Fibroblast of skin of left biceps (primary cell): Measurements from ENCODE around the gene CD37.
"Not testable (repeated sequence)": the region's sequence is repeated elsewhere in the genome, so short reads cannot be mapped to it uniquely, and the experiment has no call there.

Source experiments
- DNase-seq, 2 experiments: peaks; one replicate each; pipeline ENCODE4 v3.0.0-alpha.2; 2013; ENCODE audit warnings: low read depth in 2 of 2

CD37 gene, protein sequence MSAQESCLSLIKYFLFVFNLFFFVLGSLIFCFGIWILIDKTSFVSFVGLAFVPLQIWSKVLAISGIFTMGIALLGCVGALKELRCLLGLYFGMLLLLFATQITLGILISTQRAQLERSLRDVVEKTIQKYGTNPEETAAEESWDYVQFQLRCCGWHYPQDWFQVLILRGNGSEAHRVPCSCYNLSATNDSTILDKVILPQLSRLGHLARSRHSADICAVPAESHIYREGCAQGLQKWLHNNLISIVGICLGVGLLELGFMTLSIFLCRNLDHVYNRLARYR

DNA sequence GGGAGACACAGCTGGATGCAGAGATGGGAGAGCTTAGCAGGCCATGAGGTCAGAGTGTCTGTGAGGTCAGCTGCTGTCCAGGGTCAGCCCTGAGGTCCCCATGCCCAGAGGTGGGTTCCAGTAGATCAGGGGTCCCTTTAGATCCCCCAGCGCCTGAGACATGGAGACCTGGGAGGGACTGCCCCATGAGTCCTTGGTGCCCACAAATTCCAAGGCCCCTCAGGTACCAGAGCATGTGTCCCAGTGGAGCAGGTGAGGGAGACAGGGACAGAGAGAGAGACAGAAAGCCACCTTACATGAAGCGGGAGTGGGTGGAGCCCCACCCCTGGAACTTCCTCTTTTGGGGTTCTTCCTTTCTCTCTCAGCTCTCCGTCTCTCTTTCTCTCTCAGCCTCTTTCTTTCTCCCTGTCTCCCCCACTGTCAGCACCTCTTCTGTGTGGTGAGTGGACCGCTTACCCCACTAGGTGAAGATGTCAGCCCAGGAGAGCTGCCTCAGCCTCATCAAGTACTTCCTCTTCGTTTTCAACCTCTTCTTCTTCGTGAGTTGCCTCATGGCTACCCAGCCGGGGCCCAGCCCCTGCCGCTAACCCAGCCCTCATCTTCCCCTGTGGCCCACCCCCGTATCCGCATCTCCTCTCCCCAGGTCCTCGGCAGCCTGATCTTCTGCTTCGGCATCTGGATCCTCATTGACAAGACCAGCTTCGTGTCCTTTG, at the start of gene CD37:
Gene CD37, plus strand, starts transcription at position 336 of the 713 bp plus-strand sequence. Its CDS starts 135 bp downstream, at position 471.
- no peak for DNase-seq

DNA sequence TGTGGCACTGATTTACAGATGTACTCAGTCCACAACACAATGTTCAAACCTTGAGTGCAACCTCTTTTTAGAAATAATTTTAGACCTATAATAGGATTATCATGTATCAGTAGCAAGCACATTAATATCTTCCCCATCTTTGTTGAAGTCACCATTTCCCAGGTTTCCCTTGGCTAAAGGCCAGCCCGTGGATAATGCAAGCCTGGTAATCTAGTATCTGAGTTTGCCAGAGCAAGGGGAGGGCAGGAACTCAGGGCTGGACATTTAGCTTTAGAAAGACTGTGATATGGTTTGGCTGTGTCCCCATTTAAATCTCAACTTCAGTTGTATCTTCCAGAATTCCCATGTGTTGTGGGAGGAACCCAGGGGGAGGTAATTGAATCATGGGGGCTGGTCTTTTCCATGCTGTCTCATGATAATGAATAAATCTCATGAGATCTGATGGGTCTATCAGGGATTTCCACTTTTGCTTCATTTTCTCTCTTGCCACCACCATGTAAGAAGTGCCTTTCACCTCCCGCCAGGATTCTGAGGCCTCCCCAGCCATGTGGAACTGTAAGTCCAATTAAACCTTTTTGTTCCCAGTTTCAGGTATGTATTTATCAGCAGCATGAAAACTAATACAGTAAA, 48.0 kb upstream of the CD37 start:
- no peak for DNase-seq

DNA sequence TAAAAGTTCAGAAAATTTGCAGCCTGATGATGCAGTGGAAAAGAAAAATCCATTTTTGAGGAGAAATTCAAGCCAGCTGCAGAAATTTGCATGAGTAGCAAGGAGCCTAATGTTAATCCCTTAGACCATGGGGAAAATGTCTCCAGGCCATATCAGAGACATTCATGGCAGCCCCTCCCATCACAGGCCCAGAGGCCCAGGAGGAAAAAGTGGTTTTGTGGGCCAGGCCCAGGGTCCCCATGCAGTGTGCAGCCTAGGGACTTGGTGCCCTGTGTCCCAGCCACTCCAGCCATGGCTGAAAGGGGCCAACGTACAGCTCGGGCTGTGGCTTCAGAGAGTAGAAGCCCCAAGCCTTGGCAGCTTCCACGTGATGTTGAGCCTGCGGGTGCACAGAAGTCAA, 47.0 kb upstream of the CD37 start:
- not testable (repeated sequence) for DNase-seq

DNA sequence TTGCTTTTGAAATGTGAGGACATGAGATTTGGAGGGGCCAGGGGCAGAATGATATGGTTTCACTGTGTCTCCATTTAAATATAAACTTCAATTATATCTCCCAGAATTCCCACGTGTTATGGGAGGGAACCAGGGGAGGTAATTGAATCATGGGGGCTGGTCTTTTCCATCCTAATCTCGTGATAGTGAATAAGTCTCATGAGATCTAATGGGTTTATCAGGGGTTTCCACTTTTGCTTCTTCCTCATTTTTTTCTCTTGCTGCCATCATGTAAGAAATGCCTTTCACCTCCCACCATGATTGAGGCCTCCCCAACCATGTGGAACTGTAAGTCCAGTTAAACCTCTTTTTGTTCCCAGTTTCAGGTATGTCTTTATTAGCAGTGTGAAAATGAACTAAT, 45.9 kb upstream of the CD37 start:
- DNase-seq, result not testable (repeated sequence)

DNA sequence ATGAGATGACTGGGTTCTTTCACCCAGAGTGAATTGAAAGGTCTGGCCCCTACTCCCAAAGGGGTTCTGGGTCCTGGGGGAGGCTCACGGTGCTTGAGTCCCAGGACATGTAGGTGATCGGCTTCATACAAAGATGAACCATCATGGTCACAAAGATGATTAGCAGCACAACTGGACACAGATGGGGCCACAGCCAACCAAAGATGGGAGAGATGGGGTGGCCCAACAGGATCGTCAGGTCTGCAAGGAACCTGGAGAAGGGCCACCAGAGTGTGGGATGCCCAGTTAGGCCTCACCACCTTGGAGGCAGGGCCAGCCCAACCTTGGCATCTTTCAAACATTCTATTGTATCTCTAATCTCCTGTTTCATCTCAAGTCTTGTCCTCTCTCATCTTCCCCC, 44.7 kb upstream of the CD37 start:
- DNase-seq, result no peak

DNA sequence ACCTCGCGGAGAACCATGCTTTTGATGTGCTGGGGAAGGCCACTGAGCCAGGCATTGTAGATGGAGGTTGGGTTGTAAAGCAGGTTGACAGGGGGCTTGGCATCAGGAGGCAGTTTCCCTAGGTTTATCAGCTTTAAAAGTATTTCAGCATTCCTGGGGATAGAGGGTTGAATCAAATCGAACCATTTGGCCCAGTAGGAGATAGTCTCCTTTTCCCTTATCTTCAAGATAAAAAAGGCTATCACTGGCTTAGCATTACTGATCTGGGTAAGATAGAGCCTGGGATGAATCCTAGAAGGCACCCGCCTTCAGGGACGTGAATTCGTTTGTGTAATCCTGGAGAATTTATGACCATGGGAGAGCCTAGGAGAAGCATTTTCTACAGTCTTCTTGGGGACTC, 40.8 kb upstream of the CD37 start:
- no peak for DNase-seq

DNA sequence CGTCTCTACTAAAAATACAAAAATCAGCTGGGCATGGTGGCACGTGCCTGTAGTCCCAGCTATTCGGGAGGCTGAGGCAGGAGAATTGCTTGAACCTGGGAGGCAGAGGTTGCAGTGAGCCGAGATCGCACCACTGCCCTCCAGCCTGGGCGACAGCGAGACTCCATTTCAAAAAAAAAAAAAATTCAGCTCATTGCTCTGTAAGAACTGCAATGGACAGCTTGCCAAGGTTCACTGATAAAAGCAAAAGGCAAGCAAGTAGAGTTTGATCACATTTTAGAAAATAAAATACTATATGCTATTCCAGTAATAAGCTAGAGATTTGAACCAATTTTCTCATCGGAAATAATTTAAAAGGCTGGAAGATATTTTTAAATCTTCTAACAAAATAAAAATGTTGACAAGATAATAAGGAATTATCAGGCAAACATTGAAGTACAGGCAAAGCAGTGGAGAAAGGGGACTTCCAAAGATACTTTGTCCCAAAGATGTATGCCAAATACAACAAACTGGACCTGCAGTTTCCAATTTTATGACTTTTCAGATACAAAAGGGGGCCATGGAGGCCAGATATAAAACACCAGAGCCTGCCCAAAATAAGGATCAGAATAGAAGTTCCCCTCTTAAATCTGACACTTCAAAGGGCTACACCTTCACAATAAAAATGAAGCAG, 39.9 kb upstream of the CD37 start:
- DNase-seq, result no peak

DNA sequence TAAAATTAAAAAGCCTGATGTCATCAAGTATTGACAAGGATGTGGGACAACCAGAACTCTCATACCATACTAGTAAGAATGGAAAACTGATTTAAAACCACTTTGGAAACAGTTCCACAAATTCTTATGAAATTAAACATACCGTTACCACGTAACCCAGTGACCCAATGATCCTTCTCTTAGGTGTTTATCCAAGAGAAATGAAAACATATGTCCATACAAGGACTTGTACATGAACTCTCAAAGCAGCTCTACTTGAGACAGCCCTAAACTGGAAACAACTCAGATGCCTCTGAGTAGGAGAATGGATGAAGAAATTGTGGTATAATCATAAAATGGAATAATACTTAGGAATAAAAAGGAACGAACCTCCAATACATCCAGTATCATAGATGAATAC, 37.8 kb upstream of the CD37 start:
- DNase-seq, result peak; percentile 6 to 16

DNA sequence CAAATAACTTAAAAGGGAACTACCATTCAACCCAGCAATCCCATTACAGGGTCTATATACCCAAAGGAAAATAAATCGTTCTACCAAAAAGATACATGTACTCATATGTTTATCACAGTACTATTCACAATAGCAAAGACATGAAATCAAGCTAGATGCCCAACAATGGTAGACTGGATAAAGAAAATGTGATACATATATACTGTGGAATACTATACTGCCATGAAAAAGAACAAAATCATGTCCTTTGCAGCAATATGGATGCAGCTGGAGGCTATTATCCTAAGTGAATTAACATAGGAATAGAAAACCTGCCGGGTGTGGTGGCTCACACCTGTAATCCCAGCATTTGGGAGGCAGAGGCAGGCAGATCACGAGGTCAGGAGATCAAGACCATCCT, 36.6 kb upstream of the CD37 start:
- DNase-seq, result not testable (repeated sequence)

DNA sequence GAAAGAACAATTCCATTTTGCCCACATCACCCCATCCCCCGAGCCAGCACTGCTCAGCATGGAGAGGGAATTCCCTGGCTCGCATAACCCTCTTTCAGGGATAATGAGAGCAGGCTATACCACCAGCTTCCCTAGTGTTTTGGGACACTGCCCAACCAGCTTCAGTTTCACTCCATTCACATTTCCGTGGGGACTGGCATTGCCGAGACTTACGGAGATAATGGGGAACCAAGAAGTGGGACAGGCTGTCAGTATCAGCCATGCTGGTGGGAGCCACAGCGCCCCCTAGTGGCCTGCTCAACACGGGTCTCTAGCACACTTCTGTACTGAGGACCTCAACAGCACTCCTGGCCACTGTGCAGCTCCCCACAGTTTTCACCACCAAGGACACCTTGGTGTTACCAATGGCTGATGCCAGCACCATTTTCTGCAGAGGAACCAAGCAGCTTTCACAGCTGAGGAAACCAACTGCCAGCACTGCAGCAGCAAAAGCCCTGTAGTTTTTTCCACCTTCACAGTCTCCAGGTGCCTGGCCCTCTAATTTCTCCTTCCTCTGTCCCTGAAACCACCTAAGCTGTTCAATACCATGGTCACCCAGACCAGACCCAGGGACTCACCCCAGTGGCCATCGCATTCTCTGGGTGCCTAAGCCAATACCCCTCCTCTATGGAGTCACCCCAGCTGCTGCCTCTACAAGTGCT, 33.9 kb upstream of the CD37 start:
- DNase-seq, result peak; percentile 2 to 4

DNA sequence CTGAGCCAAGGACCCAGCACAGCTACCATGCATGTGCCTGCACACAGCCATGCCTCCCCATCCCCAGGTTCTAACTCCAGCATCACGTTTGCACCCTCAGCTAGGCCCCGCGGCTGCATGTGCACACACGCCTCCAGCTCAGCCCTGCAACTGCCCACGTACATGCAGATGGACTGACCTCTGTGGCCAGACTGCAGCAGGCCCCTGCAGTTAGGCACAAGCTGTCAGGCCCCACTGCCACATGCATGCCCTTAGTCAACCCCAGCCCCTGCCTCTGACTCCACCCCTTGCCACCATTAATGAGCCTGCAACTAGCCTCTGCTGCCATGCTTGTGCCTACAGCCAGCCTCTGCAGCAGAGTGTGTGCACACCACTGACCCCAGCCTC, 33.3 kb upstream of the CD37 start:
- no peak for DNase-seq

DNA sequence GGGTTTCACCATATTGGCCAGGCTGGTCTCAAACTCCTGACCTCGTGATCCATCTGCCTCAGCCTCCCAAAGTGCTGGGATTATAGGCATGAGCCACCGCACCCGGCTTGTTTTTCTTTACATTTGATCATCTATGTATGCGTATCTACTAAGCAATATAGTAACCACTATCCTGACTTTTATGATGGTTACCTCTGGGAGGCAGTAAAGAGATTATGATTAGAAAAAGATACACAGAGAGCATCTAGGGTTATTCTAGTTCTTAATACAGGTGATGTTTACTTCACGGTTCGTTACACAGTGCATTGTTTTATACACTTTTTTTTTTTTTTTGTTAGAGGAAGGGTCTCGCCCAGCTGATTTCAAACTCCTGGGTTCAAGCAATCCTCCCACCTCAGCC, 28.5 kb upstream of the CD37 start:
- not testable (repeated sequence) for DNase-seq

DNA sequence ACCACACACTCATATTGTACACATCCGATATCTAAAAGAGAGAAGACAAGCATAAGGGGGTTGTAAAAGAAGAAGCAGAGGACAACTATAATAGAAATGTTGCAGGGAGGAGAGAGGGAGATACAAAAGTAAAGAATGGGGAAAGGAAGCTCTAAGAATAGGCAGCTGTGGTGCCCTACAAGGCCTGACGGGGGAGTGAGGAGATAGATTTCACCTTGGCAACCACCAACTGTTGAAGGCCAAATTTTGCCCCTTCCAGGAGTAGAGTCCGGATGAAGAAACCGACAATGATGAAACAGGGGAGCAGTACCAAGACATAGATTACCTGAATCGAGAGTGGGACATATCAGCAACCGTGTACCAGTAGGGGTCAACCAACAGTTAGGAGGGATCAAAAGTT, 26.1 kb upstream of the CD37 start:
- no peak for DNase-seq

DNA sequence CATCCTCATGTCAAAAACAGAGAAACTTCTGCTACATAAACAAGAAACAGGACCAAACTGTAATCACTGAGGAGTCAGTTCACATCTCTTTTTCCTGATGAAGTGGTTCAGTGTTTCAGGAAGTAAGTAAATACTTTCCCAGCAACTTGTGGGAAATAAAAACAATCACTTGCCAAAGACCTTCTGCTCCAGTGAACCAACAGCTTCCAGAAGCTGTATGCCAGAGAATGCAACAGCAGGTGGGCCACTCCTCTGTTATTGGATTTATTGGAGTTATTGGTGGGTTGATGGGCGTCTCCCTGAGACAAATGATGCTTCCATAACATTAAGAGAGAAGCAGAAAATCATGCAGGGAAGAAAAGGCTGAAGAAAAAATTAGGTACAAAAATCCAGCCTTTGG, 20.1 kb upstream of the CD37 start:
- DNase-seq, result no peak

DNA sequence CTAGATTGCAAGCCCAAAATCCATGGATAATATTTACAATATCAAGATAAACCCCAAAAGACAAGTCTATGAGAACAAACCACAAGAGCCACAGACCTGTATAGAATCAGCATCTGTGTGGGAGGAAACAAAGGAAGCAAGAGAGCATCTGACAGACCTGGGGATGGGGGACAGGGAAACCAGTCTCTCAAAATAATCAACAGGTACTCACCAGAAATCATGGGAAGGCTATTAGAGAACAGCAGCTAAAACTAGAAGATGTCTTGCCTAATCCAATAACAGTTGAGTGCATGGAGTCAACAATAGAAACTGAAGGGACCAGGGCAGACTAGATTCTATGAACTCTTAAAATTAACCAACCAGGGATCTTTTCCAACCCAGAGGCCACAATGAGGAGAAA, 18.9 kb upstream of the CD37 start:
- DNase-seq, result no peak

DNA sequence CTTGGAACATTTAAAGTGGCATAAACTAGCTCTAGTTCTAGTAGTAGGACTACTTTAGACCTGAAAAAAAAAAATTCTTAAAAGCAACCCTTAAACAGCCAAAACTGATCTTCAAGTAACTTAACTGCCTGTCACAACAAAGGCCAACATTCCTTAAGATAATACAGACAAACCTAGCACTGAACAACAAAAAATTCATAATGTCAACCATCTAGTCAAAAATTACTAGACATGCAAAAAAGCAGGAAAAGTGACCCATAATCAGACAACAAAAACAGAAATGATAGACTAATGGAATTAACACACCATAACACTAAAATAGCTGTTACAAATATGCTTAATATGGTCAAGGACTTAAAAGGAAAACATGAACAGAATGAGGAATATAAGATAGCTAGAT, 16.9 kb upstream of the CD37 start:
- no peak for DNase-seq

DNA sequence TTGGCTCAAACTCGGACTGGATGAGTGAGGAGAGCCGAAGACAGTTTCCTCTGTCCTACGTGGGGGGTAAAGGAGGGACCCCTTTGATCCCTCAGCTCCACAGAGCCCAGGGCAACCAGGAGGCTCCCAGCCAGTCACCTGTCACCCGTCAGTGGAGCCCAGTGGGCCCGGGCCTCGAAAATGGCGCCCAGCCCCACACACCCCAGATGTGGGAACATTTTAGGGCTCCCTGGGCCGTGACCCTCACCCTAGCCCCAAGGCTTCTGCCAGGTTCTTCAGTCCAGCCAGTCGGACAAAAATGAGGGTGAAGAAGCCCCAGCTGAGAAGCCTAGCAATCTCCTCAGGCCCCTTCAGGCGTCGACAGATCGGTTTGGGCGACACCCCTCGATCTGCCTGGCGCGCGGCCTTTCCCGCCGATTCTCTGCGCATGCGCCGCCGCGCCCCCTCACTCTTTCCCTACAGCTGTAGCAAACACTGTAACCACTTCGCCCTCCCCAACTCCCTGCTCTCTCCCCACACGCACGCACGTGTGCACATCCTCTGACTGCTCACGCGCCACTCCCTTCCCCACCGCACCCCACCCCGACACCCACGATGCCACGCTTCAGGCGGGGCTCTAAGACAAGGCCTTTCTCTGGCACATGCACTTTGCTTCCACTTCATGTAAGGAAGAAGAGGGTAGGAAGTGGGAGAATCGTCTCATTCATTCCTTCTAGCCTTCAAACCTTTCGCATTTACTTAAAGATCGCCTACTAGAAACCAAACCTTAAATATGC, 10.2 kb upstream of the CD37 start, which contains the start of gene SLC6A16:
Gene SLC6A16, minus strand, starts transcription at position 391 of the 776 bp plus-strand sequence. CDS start 13,844 bp downstream, outside the sequence.
- DNase-seq, result no peak

DNA sequence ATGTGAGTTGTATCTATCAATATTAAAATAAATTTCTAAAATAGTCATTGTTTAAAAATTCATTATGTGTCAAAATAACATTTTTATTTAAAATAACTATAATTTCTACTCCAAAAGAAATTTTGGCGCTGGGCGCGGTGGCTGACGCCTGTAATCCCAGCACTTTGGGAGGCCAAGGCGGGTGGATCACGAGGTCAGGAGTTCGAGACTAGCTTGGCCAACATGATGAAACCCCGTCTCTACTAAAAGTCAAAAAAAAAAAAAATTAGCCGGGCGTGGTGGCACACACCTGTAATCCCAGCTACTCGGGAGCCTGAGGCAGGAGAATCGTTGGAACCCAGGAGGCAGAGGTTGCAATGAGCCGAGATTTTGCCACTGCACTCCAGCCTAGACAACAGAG, 9.4 kb upstream of the CD37 start:
- not testable (repeated sequence) for DNase-seq

DNA sequence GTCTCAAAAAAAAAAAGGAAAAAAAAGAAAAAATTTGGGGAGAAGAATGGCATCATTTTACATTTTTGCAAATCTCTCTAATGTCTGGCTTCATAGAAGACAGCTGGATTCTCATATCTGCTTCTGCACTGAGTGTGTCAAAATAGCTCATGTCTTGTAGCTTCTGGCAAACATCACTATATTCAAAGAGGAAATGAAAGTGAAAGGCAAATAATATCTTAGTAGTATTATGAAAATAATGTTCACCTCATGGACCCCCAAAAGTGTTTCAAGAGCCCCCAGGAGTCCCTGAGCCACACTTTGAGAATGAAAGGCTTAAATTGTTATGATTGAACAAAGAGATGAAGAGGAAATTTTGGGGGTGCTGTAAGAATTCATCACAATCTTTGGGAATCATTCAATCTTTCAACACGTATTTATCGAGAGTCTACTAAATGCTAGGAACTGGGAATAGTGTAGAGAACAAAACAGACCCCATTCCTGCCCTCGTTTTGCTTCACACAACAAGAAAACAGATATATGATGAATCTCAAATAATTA, 9.0 kb upstream of the CD37 start:
- DNase-seq, result no peak

DNA sequence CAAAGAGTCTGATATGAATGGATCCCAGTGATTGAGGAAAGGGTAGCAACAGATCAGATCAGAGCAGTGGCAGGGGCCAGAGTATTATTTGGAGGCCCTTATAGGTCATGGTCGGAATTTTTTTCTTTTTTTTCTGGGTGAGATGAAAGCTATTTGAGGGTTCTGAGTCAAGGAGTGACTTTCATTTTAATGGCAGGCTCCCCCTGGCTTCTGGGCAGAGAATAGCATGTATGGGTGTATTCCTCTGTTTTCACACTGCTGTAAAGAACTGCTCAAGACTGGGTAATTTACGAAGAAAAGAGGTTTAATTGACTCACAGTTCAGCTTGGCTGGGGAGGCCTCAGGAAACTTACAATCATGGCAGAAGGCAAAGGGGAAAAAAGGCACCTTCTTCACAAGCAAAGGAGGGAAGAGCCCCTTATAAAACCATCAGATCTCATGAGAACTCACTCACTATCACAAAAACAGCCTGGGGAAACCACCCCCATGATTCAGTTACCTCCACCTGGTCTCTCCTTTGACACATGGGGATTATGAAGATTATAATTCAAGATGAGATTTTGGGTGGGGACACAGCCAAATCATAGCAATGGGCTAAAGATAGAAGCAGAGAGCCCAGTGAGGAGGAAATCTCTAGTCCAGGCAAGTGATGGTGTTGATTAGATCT, 7.2 kb upstream of the CD37 start:
- DNase-seq, result no peak
